Measurements from ENCODE around the gene NR1D2. TPM values are rescaled to one million over a fixed set of nuclear protein-coding genes. Genes with fewer than 3 reads are reported as not detected.

The NR1D2 gene
- total and polyA plus RNA-seq, 2 of the 13 experiments (the other 11 are each of a cell fraction or from before 2014, with no cell fraction given), result 5.3 to 8.1 TPM

DNA sequence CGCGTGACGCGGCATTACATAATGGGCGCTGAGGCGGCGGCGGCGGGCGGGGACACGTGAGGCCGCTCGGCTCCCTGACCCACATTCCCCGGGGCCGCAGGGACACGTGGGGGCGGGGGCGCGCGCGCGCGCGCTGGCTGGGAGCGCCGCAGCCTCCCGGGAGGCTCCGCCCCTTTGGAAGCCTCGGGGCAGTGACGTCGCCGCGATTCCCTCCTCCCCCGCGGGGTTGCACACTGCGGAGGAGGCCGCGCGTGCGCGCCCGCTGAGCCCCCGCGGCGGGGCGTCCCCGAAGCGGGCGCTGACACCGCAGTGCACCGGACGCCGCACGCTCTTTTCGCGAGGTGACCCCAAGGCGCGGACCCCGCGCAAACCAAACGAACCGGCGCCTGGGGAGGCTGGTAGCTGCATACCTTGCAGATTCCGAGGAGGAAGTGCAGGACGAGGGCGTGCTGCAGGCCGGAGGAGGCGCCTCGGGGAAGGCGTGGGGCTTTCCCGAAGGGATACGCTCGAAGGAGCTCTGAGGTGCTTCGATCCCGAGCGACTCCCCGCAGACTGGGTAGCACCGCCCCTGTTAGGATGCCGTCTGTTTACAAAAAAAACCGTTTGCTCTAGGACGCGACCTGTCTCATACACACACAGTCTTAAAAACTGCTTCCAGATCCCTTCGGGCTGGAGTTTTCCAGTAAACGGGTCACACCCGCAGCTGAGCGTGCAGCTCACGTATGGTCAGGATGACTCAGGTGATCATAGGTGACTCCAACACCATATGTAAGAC lies 1.0 kb downstream of the NR1D2 start (continued):
- TF ChIP-seq KLF12 (CRISPR knock-in tag; IDR thresholded peaks at IDR 0.05; ENCODE audit: borderline replicate concordance) (peak; percentile 47; the same call in 1 of the 2 replicates), MAZ (IDR thresholded peaks at IDR 0.05; ENCODE audit: borderline replicate concordance, low read depth, low read length) (peak; percentile 84), MAZ (CRISPR knock-in tag; IDR thresholded peaks at IDR 0.05; ENCODE audit: low read depth) (peak; percentile 91), ZNF607 (CRISPR knock-in tag; IDR thresholded peaks at IDR 0.05; ENCODE audit: borderline replicate concordance) (peak; percentile 89), HOXA9 (CRISPR knock-in tag; IDR thresholded peaks at IDR 0.05; ENCODE audit: borderline replicate concordance) (no peak), RNF2 (conservative IDR thresholded peaks at IDR 0.05; ENCODE audit: low read depth) (peak; percentile 69; the same call in 1 of the 2 replicates), HHEX (CRISPR knock-in tag; IDR thresholded peaks at IDR 0.05) (no peak), ZFP36L1 (CRISPR knock-in tag; IDR thresholded peaks at IDR 0.05) (peak; percentile 34; the same call in 1 of the 2 replicates), CEBPB (IDR thresholded peaks at IDR 0.05; ENCODE audit: borderline replicate concordance, low read depth, low read length) (peak; percentile 8; the same call in 1 of the 2 replicates), RORA (CRISPR knock-in tag; IDR thresholded peaks at IDR 0.05) (peak; percentile 29; the same call in 1 of the 2 replicates), ARNT2 (CRISPR knock-in tag; IDR thresholded peaks at IDR 0.05; ENCODE audit: low read depth) (0 out of 2 replicates have a peak, but pooled peaks have one; percentile 85)
- TF ChIP-seq, protein P1, sequence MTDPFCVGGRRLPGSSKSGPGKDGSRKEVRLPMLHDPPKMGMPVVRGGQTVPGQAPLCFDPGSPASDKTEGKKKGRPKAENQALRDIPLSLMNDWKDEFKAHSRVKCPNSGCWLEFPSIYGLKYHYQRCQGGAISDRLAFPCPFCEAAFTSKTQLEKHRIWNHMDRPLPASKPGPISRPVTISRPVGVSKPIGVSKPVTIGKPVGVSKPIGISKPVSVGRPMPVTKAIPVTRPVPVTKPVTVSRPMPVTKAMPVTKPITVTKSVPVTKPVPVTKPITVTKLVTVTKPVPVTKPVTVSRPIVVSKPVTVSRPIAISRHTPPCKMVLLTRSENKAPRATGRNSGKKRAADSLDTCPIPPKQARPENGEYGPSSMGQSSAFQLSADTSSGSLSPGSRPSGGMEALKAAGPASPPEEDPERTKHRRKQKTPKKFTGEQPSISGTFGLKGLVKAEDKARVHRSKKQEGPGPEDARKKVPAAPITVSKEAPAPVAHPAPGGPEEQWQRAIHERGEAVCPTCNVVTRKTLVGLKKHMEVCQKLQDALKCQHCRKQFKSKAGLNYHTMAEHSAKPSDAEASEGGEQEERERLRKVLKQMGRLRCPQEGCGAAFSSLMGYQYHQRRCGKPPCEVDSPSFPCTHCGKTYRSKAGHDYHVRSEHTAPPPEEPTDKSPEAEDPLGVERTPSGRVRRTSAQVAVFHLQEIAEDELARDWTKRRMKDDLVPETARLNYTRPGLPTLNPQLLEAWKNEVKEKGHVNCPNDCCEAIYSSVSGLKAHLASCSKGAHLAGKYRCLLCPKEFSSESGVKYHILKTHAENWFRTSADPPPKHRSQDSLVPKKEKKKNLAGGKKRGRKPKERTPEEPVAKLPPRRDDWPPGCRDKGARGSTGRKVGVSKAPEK (CRISPR knock-in tag; IDR thresholded peaks at IDR 0.05; ENCODE audit: borderline replicate concordance), result 0 out of 2 replicates have a peak, but pooled peaks have one; percentile 76
- TF ChIP-seq, protein P2, sequence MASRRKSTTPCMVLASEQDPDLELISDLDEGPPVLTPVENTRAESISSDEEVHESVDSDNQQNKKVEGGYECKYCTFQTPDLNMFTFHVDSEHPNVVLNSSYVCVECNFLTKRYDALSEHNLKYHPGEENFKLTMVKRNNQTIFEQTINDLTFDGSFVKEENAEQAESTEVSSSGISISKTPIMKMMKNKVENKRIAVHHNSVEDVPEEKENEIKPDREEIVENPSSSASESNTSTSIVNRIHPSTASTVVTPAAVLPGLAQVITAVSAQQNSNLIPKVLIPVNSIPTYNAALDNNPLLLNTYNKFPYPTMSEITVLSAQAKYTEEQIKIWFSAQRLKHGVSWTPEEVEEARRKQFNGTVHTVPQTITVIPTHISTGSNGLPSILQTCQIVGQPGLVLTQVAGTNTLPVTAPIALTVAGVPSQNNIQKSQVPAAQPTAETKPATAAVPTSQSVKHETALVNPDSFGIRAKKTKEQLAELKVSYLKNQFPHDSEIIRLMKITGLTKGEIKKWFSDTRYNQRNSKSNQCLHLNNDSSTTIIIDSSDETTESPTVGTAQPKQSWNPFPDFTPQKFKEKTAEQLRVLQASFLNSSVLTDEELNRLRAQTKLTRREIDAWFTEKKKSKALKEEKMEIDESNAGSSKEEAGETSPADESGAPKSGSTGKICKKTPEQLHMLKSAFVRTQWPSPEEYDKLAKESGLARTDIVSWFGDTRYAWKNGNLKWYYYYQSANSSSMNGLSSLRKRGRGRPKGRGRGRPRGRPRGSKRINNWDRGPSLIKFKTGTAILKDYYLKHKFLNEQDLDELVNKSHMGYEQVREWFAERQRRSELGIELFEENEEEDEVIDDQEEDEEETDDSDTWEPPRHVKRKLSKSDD (CRISPR knock-in tag; IDR thresholded peaks at IDR 0.05; ENCODE audit: low read depth), result peak; percentile 50; the same call in 1 of the 2 replicates
- TF ChIP-seq, protein P3, sequence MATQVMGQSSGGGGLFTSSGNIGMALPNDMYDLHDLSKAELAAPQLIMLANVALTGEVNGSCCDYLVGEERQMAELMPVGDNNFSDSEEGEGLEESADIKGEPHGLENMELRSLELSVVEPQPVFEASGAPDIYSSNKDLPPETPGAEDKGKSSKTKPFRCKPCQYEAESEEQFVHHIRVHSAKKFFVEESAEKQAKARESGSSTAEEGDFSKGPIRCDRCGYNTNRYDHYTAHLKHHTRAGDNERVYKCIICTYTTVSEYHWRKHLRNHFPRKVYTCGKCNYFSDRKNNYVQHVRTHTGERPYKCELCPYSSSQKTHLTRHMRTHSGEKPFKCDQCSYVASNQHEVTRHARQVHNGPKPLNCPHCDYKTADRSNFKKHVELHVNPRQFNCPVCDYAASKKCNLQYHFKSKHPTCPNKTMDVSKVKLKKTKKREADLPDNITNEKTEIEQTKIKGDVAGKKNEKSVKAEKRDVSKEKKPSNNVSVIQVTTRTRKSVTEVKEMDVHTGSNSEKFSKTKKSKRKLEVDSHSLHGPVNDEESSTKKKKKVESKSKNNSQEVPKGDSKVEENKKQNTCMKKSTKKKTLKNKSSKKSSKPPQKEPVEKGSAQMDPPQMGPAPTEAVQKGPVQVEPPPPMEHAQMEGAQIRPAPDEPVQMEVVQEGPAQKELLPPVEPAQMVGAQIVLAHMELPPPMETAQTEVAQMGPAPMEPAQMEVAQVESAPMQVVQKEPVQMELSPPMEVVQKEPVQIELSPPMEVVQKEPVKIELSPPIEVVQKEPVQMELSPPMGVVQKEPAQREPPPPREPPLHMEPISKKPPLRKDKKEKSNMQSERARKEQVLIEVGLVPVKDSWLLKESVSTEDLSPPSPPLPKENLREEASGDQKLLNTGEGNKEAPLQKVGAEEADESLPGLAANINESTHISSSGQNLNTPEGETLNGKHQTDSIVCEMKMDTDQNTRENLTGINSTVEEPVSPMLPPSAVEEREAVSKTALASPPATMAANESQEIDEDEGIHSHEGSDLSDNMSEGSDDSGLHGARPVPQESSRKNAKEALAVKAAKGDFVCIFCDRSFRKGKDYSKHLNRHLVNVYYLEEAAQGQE (IDR thresholded peaks at IDR 0.05; ENCODE audit: borderline replicate concordance in 1 of 2, low read depth in 1 of 2, low read length in 2 of 2), result no peak
- TF ChIP-seq, protein P4, sequence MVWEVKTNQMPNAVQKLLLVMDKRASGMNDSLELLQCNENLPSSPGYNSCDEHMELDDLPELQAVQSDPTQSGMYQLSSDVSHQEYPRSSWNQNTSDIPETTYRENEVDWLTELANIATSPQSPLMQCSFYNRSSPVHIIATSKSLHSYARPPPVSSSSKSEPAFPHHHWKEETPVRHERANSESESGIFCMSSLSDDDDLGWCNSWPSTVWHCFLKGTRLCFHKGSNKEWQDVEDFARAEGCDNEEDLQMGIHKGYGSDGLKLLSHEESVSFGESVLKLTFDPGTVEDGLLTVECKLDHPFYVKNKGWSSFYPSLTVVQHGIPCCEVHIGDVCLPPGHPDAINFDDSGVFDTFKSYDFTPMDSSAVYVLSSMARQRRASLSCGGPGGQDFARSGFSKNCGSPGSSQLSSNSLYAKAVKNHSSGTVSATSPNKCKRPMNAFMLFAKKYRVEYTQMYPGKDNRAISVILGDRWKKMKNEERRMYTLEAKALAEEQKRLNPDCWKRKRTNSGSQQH (CRISPR knock-in tag; IDR thresholded peaks at IDR 0.05; ENCODE audit: low read depth), result peak; percentile 84
- TF ChIP-seq, protein P5, sequence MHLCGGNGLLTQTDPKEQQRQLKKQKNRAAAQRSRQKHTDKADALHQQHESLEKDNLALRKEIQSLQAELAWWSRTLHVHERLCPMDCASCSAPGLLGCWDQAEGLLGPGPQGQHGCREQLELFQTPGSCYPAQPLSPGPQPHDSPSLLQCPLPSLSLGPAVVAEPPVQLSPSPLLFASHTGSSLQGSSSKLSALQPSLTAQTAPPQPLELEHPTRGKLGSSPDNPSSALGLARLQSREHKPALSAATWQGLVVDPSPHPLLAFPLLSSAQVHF (CRISPR knock-in tag; IDR thresholded peaks at IDR 0.05), result 0 out of 2 replicates have a peak, but pooled peaks have one; percentile 1

Measured in HepG2 (cell line).